Hepatocyte (in vitro differentiated cells): Measurements from ENCODE around the gene NCAPD3. TPM values are rescaled to one million over a fixed set of nuclear protein-coding genes. Genes with fewer than 3 reads are reported as not detected.

Experiments
- DNase-seq: peaks from one replicate; pipeline ENCODE4 v3.0.0-alpha.2; 2016; ENCODE audit warnings: low spot score
- H2AFZ ChIP-seq: fragments of 200-600 bp; sonication (generic); 2 replicates; pipeline ENCODE4 v1.6.0; 2016; ENCODE audit warnings: antibody characterized with exemption, mild to moderate bottlenecking
- H3K27ac ChIP-seq: fragments of 200-600 bp; sonication (generic); 2 replicates; pipeline ENCODE4 v1.5.1; 2016; ENCODE audit warnings: mild to moderate bottlenecking
- H3K27me3 ChIP-seq: fragments of 200-600 bp; sonication (generic); 2 replicates; pipeline ENCODE4 v1.6.1; 2016
- H3K36me3 ChIP-seq: fragments of 200-600 bp; sonication (generic); replicated peaks from 2 replicates; pipeline ENCODE4 v1.5.1; 2016; ENCODE audit warnings: low read depth; ENCODE audit not compliant: insufficient read depth
- H3K4me1 ChIP-seq: fragments of 200-600 bp; sonication (generic); 2 replicates; pipeline ENCODE4 v1.5.1; 2016; ENCODE audit warnings: mild to moderate bottlenecking, moderate library complexity; ENCODE audit not compliant: insufficient read depth
- H3K4me2 ChIP-seq: fragments of 200-600 bp; sonication (generic); 2 replicates; pipeline ENCODE4 v1.6.0; 2016
- H3K4me3 ChIP-seq: fragments of 200-600 bp; sonication (generic); 2 replicates; pipeline ENCODE4 v1.5.1; 2016; ENCODE audit warnings: mild to moderate bottlenecking
- H3K79me2 ChIP-seq: fragments of 200-600 bp; sonication (generic); 2 replicates; pipeline ENCODE4 v1.6.0; 2017; ENCODE audit warnings: mild to moderate bottlenecking
- H3K9me2 ChIP-seq: fragments of 200-600 bp; sonication (generic); replicated peaks from 2 replicates; pipeline ENCODE4 v1.6.0; 2017; ENCODE audit warnings: mild to moderate bottlenecking; ENCODE audit not compliant: insufficient read depth
- H3K9me3 ChIP-seq: fragments of 200-600 bp; sonication (generic); 2 replicates; pipeline ENCODE4 v1.5.1; 2016; ENCODE audit warnings: low read depth, mild to moderate bottlenecking
- H4K20me1 ChIP-seq: fragments of 200-600 bp; sonication (generic); 2 replicates; pipeline ENCODE4 v1.6.0; 2016; ENCODE audit warnings: mild to moderate bottlenecking; ENCODE audit not compliant: insufficient read depth, poor library complexity, severe bottlenecking
- CTCF ChIP-seq: fragments of 200-600 bp; sonication (generic); IDR thresholded peaks from 2 replicates; pipeline ENCODE4 v1.5.1; 2016; ENCODE audit warnings: antibody characterized with exemption, mild to moderate bottlenecking; ENCODE audit not compliant: poor library complexity
- EZH2 ChIP-seq: fragments of 200-600 bp; sonication (generic); IDR thresholded peaks from 2 replicates; pipeline ENCODE4 v1.6.1; 2016; ENCODE audit warnings: antibody characterized with exemption, mild to moderate bottlenecking, borderline replicate concordance
- EZH2phosphoT487 ChIP-seq: fragments of 200-600 bp; sonication (generic); IDR thresholded peaks from one replicate; pipeline ENCODE4 v1.6.1; 2018; ENCODE audit warnings: antibody characterized with exemption, mild to moderate bottlenecking, low read depth, moderate library complexity; ENCODE audit not compliant: unreplicated experiment, severe bottlenecking
- WGBS: methylation state at CpG from one replicate; pipeline ENCODE4 v1.1.6; 2016; ENCODE audit warnings: low lambda C conversion rate; ENCODE audit errors: missing lambda C conversion rate; 5-methylcytosine and 5-hydroxymethylcytosine counted together
- polyA plus RNA-seq: library from polyadenylated mRNA; unstranded; fragments of >200 nt; fragmentation: Nextera tagmentation; extraction: Ambion mirVana; gene quantifications from 2 replicates; pipeline ENCODE4 v1.2.1, GENCODE V29; 2016
- total RNA-seq: library from RNA; depleted of rRNA; stranded (reverse); fragments of >200 nt; gene quantifications from 2 replicates; pipeline ENCODE4 v1.2.3, GENCODE V29; 2014

The NCAPD3 gene
- total and polyA plus RNA-seq, 2 experiments from 2014 or later: 8.8 to 9.5 TPM

- TF ChIP-seq EZH2: no peak
- TF ChIP-seq CTCF: no peak
- TF ChIP-seq EZH2phosphoT487: no peak
- H3K9me3 ChIP-seq: no peaks in the 10 kb centered on the region
- no peak overlapping the region for H3K4me2 ChIP-seq
- no peak overlapping the region for H3K4me3 ChIP-seq
- DNase-seq: peak; percentile 83
- no peaks in the 10 kb centered on the region for H3K36me3 ChIP-seq
- 31% methylated on average over 18 of the region's 18 CpGs for WGBS
- no peaks in the 10 kb centered on the region for H4K20me1 ChIP-seq
- H2AFZ ChIP-seq: no peak overlapping the region
- no peak overlapping the region for H3K27ac ChIP-seq
- H3K79me2 ChIP-seq: no peaks in the 10 kb centered on the region
- H3K4me1 ChIP-seq: peaks cover 12% of the 10 kb centered on the region
- peaks cover 72% of the 10 kb centered on the region for H3K27me3 ChIP-seq
- no peaks in the 10 kb centered on the region for H3K9me2 ChIP-seq
These were observed 48.9 kb upstream of the NCAPD3 start for GRCh38 chr11:134272381-134273316.

GRCh38 chr11:134271978-134272377 is 48.2 kb upstream of the NCAPD3 start:
- Histone ChIP-seq H2AFZ (no peak overlapping the region), H3K4me2 (no peak overlapping the region), H3K36me3 (no peaks in the 10 kb centered on the region), H4K20me1 (no peaks in the 10 kb centered on the region), H3K27me3 (peaks cover 65% of the 10 kb centered on the region), H3K4me1 (peaks cover 8% of the 10 kb centered on the region), H3K9me3 (no peaks in the 10 kb centered on the region), H3K4me3 (no peak overlapping the region), H3K9me2 (no peaks in the 10 kb centered on the region), H3K79me2 (no peaks in the 10 kb centered on the region), H3K27ac (no peak overlapping the region)
- no peak for TF ChIP-seq CTCF
- TF ChIP-seq EZH2: no peak
- TF ChIP-seq EZH2phosphoT487: no peak
- WGBS: 95% methylated on average over 4 of the region's 4 CpGs
- DNase-seq: no peak

- Histone ChIP-seq H3K36me3 (no peaks in the 10 kb centered on the region), H3K27ac (no peak overlapping the region), H3K4me1 (no peaks in the 10 kb centered on the region), H2AFZ (no peak overlapping the region), H3K79me2 (no peaks in the 10 kb centered on the region), H3K9me2 (no peaks in the 10 kb centered on the region), H3K27me3 (peaks cover 48% of the 10 kb centered on the region), H3K4me2 (no peak overlapping the region), H3K4me3 (no peak overlapping the region), H4K20me1 (no peaks in the 10 kb centered on the region), H3K9me3 (no peaks in the 10 kb centered on the region)
- no peak for DNase-seq
- TF ChIP-seq CTCF (no peak), EZH2phosphoT487 (no peak), EZH2 (no peak)
- WGBS: 42% methylated on average over 4 of the region's 5 CpGs
These were observed 46.5 kb upstream of the NCAPD3 start for GRCh38 chr11:134270250-134270714.
